HPDE6-E6E7 (cell line): ENCODE measurements around the gene XYLT2.
"Not testable (repeated sequence)": the region's sequence is repeated elsewhere in the genome, so short reads cannot be mapped to it uniquely, and the experiment has no call there.

ENCODE experiments used
- DNase-seq: peaks from one replicate; pipeline ENCODE4 v3.0.0; 2011; ENCODE audit warnings: missing footprints; ENCODE audit errors: extremely low spot score

The XYLT2 gene

GRCh38 chr17:50345432-50346312, at the start of gene XYLT2:
Gene XYLT2, plus strand, starts transcription at chr17:50346126. Its CDS starts 15 bp downstream, at chr17:50346141.
- peak; percentile 90 for DNase-seq

- DNase-seq: peak; percentile 90
Measured at GRCh38 chr17:50297407-50297865, 48.5 kb upstream of the XYLT2 start.

GRCh38 chr17:50298018-50298417, 47.9 kb upstream of the XYLT2 start:
- DNase-seq: no peak

GRCh38 chr17:50299776-50300175, 46.1 kb upstream of the XYLT2 start:
- no peak for DNase-seq

GRCh38 chr17:50300824-50301223, 45.1 kb upstream of the XYLT2 start:
- DNase-seq: not testable (repeated sequence)

- DNase-seq: no peak
Measured at GRCh38 chr17:50301891-50302584, 43.9 kb upstream of the XYLT2 start.

GRCh38 chr17:50303051-50303450, 42.9 kb upstream of the XYLT2 start:
- DNase-seq: no peak

GRCh38 chr17:50303596-50303995, 42.3 kb upstream of the XYLT2 start:
- DNase-seq: no peak

- DNase-seq: no peak
Measured at GRCh38 chr17:50304781-50305404, 41.0 kb upstream of the XYLT2 start.

GRCh38 chr17:50307654-50308053, 38.3 kb upstream of the XYLT2 start:
- no peak for DNase-seq

- no peak for DNase-seq
Measured at GRCh38 chr17:50308666-50309065, 37.3 kb upstream of the XYLT2 start.

- no peak for DNase-seq
Measured at GRCh38 chr17:50310455-50311111, 35.3 kb upstream of the XYLT2 start.

GRCh38 chr17:50311112-50311460, 34.8 kb upstream of the XYLT2 start:
- no peak for DNase-seq

GRCh38 chr17:50311483-50311882, 34.4 kb upstream of the XYLT2 start:
- DNase-seq: no peak

- DNase-seq: no peak
Measured at GRCh38 chr17:50312308-50312707, 33.6 kb upstream of the XYLT2 start.

- DNase-seq: no peak
Measured at GRCh38 chr17:50314456-50315011, 31.4 kb upstream of the XYLT2 start.

- DNase-seq: no peak
Measured at GRCh38 chr17:50316016-50316587, 29.8 kb upstream of the XYLT2 start.

- DNase-seq: not testable (repeated sequence)
Measured at GRCh38 chr17:50316660-50317059, 29.3 kb upstream of the XYLT2 start.

- no peak for DNase-seq
Measured at GRCh38 chr17:50317121-50317520, 28.8 kb upstream of the XYLT2 start.

- DNase-seq: peak; percentile 53
Measured at GRCh38 chr17:50318501-50319285, 27.2 kb upstream of the XYLT2 start.
